Left lung (tissue), 10 donors: ENCODE data around the gene ANKRD13D. TPM values are rescaled to one million over a fixed set of nuclear protein-coding genes. Genes with fewer than 3 reads are reported as not detected.

Experiments used
- ATAC-seq: fragments of 200-7000 bp; cut with Tn5 transposase; one replicate; pipeline ENCODE4 v1.9.1; 2020; ENCODE audit warnings: moderate library complexity
- DNase-seq, 4 donors: peaks; one replicate each; pipeline ENCODE4 v3.0.0-alpha.2; 2013 to 2020
- H3K27ac ChIP-seq, 2 donors: fragments of 200-600 bp; sonication (generic) in 1 of 2; one replicate each; pipeline versions ENCODE4 v1.5.0 to v1.8.0; 2020 to 2021
- H3K27me3 ChIP-seq, 2 donors: fragments of 200-600 bp; sonication (generic) in 1 of 2; one replicate each; pipeline versions ENCODE4 v1.5.0 to v1.8.0; 2020 to 2021
- H3K36me3 ChIP-seq, 2 donors: fragments of 200-600 bp; sonication (generic) in 1 of 2; one replicate each; pipeline versions ENCODE4 v1.5.0 to v1.8.0; 2020 to 2021
- H3K4me1 ChIP-seq, 2 donors: fragments of 200-600 bp; one replicate each; pipeline ENCODE4 v1.8.0; 2021
- H3K4me3 ChIP-seq, 2 donors: fragments of 200-600 bp; sonication (generic) in 1 of 2; one replicate each; pipeline versions ENCODE4 v1.5.0 to v1.8.0; 2020 to 2021; ENCODE audit warnings: mild to moderate bottlenecking in 1 of 2
- H3K9me3 ChIP-seq, 2 donors: fragments of 200-600 bp; sonication (generic) in 1 of 2; one replicate each; pipeline versions ENCODE4 v1.5.0 to v1.8.0; 2020 to 2021
- intact Hi-C, 2 donors: fragments of 100-400 bp; cut with DNase I; formaldehyde crosslinking; loops; one replicate each; pipeline versions ENCODE4 v1.11.2 to v1.14.2; 2022
- polyA plus RNA-seq, 6 donors: library from polyadenylated mRNA; unstranded; fragments of 120-200 nt; gene quantifications; one replicate each; pipeline ENCODE4 v1.2.1, GENCODE V29; 2013; ENCODE audit not compliant: insufficient read length in 6 of 6
- total RNA-seq, 2 donors: library from RNA; stranded (reverse); fragmentation: NEBNext Ultra II Directional; extraction: Animal tissue kit (Norgen Biotek cat#: 25700); gene quantifications; one replicate each; pipeline ENCODE4 v1.2.1, GENCODE V29; 2021
- TF ChIP-seq, protein P1 (sequence below), 2 donors: fragments of 200-600 bp; sonication (generic) in 1 of 2; IDR thresholded peaks; one replicate each; pipeline versions ENCODE4 v1.5.0 to v1.8.0; 2021; ENCODE audit warnings: antibody characterized with exemption in 2 of 2
- donor health status: DM: no; HTN: yes; CAD: no.
- donor health status: DM: no; HTN: no; CAD: no.

The ANKRD13D gene
- total and polyA plus RNA-seq, 8 donors = 34.5 to 81.2 (median 50.3) TPM

DNA sequence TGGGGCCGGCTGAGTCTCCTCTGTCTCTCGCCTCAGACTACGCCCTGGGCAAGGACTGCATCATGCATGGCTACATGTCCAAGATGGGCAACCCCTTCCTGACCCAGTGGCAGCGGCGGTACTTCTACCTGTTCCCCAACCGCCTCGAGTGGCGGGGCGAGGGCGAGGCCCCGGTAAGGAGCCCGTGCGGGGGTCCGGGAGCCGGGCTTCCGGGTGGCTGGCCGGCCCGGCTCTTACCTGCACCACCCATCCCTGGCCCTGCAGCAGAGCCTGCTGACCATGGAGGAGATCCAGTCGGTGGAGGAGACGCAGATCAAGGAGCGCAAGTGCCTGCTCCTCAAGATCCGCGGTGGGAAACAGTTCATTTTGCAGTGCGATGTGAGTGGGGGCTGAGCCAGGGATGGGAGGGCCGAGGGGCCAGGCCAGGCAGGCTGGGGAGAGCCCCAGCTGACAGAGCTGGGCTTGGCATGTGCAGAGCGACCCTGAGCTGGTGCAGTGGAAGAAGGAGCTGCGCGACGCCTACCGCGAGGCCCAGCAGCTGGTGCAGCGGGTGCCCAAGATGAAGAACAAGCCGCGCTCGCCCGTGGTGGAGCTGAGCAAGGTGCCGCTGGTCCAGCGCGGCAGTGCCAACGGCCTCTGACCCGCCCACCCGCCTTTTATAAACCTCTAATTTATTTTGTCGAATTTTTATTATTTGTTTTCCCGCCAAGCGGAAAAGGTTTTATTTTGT is 4.1 kb upstream of the ANKRD13D start:
- Histone ChIP-seq H3K4me1 (peaks cover 11 to 88% of the 10 kb centered on the region in 2 donors), H3K9me3 (no peaks in the 10 kb centered on the region), H3K27ac (peak overlapping the region in 1 of 2 donors; percentile 100), H3K36me3 (peaks cover 0 to 75% of the 10 kb centered on the region in 2 donors), H3K27me3 (no peaks in the 10 kb centered on the region), H3K4me3 (peak overlapping the region in 1 of 2 donors; percentile 89)
- intact Hi-C loops = no loop called here
- peak in 2 of 4 donors; percentile 36 to 86 for DNase-seq
- TF ChIP-seq, protein P1, sequence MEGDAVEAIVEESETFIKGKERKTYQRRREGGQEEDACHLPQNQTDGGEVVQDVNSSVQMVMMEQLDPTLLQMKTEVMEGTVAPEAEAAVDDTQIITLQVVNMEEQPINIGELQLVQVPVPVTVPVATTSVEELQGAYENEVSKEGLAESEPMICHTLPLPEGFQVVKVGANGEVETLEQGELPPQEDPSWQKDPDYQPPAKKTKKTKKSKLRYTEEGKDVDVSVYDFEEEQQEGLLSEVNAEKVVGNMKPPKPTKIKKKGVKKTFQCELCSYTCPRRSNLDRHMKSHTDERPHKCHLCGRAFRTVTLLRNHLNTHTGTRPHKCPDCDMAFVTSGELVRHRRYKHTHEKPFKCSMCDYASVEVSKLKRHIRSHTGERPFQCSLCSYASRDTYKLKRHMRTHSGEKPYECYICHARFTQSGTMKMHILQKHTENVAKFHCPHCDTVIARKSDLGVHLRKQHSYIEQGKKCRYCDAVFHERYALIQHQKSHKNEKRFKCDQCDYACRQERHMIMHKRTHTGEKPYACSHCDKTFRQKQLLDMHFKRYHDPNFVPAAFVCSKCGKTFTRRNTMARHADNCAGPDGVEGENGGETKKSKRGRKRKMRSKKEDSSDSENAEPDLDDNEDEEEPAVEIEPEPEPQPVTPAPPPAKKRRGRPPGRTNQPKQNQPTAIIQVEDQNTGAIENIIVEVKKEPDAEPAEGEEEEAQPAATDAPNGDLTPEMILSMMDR (IDR thresholded peaks at IDR 0.05) = no peak
- ATAC-seq = no peak

DNA sequence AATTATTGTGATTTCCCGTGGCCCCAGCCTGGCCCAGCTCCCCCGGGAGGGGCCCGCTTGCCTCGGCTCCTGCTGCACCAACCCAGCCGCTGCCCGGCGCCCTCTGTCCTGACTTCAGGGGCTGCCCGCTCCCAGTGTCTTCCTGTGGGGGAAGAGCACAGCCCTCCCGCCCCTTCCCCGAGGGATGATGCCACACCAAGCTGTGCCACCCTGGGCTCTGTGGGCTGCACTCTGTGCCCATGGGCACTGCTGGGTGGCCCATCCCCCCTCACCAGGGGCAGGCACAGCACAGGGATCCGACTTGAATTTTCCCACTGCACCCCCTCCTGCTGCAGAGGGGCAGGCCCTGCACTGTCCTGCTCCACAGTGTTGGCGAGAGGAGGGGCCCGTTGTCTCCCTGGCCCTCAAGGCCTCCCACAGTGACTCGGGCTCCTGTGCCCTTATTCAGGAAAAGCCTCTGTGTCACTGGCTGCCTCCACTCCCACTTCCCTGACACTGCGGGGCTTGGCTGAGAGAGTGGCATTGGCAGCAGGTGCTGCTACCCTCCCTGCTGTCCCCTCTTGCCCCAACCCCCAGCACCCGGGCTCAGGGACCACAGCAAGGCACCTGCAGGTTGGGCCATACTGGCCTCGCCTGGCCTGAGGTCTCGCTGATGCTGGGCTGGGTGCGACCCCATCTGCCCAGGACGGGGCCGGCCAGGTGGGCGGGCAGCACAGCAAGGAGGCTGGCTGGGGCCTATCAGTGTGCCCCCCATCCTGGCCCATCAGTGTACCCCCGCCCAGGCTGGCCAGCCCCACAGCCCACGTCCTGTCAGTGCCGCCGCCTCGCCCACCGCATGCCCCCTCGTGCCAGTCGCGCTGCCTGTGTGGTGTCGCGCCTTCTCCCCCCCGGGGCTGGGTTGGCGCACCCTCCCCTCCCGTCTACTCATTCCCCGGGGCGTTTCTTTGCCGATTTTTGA is 3.3 kb upstream of the ANKRD13D start:
- peaks cover 0 to 73% of the 10 kb centered on the region in 2 donors for H3K36me3 ChIP-seq

DNA sequence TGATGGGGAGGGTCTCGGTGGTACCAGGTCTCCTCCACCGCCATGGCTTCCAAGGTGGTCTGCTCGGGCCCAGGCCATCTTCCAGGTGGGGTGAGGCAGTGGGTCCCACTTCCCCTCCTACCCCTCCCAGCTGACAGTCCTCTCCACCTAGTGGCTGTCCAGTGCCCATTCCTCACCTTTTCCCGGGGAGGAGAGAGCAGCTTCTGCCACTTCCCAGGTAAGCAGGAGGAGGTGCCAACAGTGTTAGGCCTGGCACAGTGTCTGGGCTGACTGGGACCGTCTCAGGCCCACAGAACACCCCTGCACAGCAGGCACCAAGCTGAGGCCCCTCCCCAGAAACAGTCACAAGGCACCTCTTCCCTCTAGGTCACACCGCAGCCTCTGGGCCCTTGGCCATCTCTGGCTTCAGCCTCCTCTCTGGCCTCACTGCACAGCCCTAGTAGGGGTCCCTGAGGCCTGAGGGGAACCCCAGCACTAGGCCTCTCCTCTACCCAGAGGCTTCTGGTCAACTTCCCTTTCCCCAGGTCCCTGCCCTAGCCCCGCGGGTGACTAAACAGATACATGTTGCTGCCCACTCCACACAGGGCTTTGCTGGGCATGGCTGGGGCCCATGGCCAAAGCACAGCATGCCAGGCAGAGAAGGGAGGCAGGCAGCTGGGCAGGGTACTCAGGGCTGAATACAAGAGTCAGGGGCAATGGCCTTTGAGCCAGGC is 2.3 kb upstream of the ANKRD13D start:
- peaks cover 11 to 88% of the 10 kb centered on the region in 2 donors for H3K4me1 ChIP-seq
- ATAC-seq (peak; percentile 1), DNase-seq (peak in 2 of 4 donors; percentile 73 to 91)
- H3K4me3 ChIP-seq = peak overlapping the region in 1 of 2 donors; percentile 89
- H3K27ac ChIP-seq = peak overlapping the region; percentile 92 to 100
- intact Hi-C loops = no loop called here
- peaks cover 0 to 73% of the 10 kb centered on the region in 2 donors for H3K36me3 ChIP-seq
- H3K27me3 ChIP-seq = no peaks in the 10 kb centered on the region
- H3K9me3 ChIP-seq = no peaks in the 10 kb centered on the region
- TF ChIP-seq, protein P1 (IDR thresholded peaks at IDR 0.05) = no peak

More for the DNA sequence above, 3.3 kb upstream of the ANKRD13D start:
- intact Hi-C loops = no loop called here
- Histone ChIP-seq H3K4me3 (peak overlapping the region in 1 of 2 donors; percentile 89), H3K4me1 (peaks cover 11 to 88% of the 10 kb centered on the region in 2 donors), H3K27ac (peak overlapping the region; percentile 92 to 100), H3K27me3 (no peaks in the 10 kb centered on the region), H3K9me3 (no peaks in the 10 kb centered on the region)
- TF ChIP-seq, protein P1 (IDR thresholded peaks at IDR 0.05) = no peak
- ATAC-seq (no peak), DNase-seq (peak in 2 of 4 donors; percentile 40 to 81)

DNA sequence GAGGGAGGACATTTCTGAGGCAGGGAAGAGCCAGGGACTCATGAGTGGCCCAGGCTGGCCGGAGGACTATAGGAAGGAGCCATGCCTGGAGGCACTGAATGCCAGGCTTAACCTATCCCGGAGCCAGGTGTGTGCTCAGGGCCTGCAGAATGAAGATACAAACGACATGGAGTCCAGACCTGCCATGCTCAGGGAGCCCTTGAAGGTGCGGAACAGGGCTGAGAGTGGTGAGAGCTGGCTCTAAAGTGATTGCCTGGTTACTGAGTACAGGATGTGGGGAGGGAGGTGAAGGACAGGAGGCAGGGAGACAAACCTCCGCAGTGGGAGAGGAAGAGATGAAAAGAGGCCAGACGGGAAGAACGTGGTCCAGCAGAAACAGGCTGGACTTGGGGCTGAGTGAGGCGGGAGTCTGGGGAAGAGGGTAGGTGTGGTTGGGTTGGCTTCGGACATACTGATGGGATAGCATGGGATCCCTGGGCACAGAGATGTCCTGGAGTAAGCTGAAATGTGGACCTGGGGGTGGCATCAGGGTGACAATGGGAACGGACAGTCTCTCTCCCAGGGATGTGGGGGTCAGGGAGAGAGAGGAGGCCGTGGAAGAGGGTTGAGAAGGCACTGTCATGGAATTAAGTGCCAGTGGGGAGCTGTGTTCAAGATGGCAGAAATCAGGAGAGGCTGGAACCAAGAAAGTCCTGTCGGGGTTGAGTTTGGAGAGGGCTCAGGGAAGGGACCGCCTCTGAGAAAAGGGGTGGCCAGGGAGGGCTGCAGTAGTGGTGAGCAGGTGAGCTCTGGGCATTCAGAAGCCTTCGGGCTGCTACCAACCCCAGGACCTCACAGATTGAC is 1.5 kb upstream of the ANKRD13D start:
- Histone ChIP-seq H3K27ac (peak overlapping the region; percentile 92 to 100), H3K9me3 (no peaks in the 10 kb centered on the region), H3K4me3 (peak overlapping the region in 1 of 2 donors; percentile 89), H3K36me3 (peaks cover 0 to 73% of the 10 kb centered on the region in 2 donors), H3K27me3 (no peaks in the 10 kb centered on the region), H3K4me1 (peaks cover 11 to 88% of the 10 kb centered on the region in 2 donors)
- DNase-seq (peak in 1 of 4 donors; percentile 37), ATAC-seq (no peak)
- intact Hi-C loops = no loop called here
- TF ChIP-seq, protein P1 (IDR thresholded peaks at IDR 0.05) = no peak
